ENCODE measurements around the gene CBY2. TPM values are rescaled to one million over a fixed set of nuclear protein-coding genes. Genes with fewer than 3 reads are reported as not detected.

Gene CBY2
- total RNA-seq, 1 donor from 2014 or later, result not detected

DNA sequence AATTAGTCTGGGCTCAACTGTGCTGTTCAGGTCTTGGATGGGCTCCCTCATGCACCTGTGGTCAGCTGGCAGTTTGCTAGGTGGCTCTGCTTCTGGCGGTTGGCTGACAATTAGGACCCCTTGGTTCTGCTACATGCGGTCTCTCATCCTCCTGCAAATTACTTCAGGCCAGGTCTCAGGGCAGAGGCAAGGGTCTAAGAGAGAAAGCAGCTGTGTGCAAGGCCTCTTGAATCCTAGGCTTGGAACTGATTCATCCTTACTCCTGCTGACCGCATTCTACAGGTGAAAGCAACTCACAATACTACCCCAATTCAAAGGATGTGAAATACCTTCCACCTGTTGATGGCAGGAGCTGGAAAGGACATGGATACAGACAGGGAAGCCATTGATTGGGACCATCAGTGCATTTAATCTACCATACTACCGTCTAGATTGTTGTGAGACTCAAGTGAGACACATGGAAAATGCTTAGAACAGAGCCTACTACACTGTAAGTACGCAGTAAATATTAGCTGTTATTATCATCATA is 19.1 kb downstream of the CBY2 start:
- Mint-ChIP-seq H3K4me3 (ENCODE audit: unreplicated experiment) (no peak overlapping the region), H3K36me3 (ENCODE audit: low read depth, unreplicated experiment) (peaks cover 3% of the 10 kb centered on the region), H3K9me3 (ENCODE audit: unreplicated experiment) (no peaks in the 10 kb centered on the region), H3K4me1 (ENCODE audit: unreplicated experiment) (peaks cover 64% of the 10 kb centered on the region), H3K27ac (ENCODE audit: unreplicated experiment) (no peak overlapping the region), H3K27me3 (ENCODE audit: unreplicated experiment) (peaks cover 6% of the 10 kb centered on the region)
- TF ChIP-seq, protein P1, sequence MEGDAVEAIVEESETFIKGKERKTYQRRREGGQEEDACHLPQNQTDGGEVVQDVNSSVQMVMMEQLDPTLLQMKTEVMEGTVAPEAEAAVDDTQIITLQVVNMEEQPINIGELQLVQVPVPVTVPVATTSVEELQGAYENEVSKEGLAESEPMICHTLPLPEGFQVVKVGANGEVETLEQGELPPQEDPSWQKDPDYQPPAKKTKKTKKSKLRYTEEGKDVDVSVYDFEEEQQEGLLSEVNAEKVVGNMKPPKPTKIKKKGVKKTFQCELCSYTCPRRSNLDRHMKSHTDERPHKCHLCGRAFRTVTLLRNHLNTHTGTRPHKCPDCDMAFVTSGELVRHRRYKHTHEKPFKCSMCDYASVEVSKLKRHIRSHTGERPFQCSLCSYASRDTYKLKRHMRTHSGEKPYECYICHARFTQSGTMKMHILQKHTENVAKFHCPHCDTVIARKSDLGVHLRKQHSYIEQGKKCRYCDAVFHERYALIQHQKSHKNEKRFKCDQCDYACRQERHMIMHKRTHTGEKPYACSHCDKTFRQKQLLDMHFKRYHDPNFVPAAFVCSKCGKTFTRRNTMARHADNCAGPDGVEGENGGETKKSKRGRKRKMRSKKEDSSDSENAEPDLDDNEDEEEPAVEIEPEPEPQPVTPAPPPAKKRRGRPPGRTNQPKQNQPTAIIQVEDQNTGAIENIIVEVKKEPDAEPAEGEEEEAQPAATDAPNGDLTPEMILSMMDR (IDR thresholded peaks at IDR 0.05; ENCODE audit: unreplicated experiment), result no peak
- DNase-seq (ENCODE audit: low spot score), result no peak

DNA sequence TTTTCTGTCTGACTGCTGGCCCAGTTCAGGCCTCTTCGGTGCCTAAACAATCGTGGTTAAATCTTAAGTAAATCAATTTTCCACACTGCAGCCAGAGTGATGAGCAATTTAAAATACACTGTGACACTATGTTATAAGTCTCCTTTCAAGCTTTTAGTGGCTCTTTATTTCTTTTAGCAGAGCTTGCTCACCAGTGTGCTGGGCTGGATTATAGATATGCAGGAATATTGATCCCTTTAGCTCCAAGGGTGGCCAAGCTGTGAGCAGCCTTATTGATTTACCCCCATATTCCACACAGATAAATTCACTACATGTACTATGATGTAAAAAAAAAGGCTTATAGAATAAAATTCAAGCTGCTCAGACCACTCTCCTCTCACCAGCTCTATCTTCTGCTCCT is 21.7 kb downstream of the CBY2 start:
- H3K27ac Mint-ChIP-seq (ENCODE audit: unreplicated experiment), result peak overlapping the region; percentile 43
- no peak for DNase-seq (ENCODE audit: low spot score)
- H3K4me3 Mint-ChIP-seq (ENCODE audit: unreplicated experiment), result no peak overlapping the region
- H3K9me3 Mint-ChIP-seq (ENCODE audit: unreplicated experiment), result no peaks in the 10 kb centered on the region
- peaks cover 50% of the 10 kb centered on the region for H3K4me1 Mint-ChIP-seq (ENCODE audit: unreplicated experiment)
- H3K36me3 Mint-ChIP-seq (ENCODE audit: low read depth, unreplicated experiment), result peaks cover 3% of the 10 kb centered on the region
- H3K27me3 Mint-ChIP-seq (ENCODE audit: unreplicated experiment), result peaks cover 7% of the 10 kb centered on the region
- TF ChIP-seq, protein P1 (IDR thresholded peaks at IDR 0.05; ENCODE audit: unreplicated experiment), result no peak

DNA sequence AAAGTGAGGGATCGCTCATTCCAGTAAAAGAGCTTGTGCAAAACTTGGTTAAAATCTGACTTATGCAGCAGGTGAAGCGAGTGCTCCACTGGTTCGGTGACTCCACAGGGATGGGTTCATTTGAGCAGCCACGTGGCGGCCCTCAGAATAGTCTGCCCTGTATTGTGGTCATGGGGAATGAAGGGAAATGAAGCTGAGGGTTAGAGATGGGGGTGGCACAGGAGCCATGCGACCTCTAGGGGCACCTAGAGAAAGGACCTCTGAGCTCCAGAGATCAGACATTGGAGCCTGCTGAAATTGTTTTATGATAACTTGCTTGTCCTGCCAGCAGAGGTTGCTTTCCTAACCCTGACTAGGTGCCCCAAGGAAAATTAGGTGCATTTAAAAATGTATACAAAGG is 26.6 kb downstream of the CBY2 start:
- TF ChIP-seq, protein P1 (IDR thresholded peaks at IDR 0.05; ENCODE audit: unreplicated experiment), result peak; percentile 48
- Mint-ChIP-seq H3K27ac (ENCODE audit: unreplicated experiment) (no peak overlapping the region), H3K9me3 (ENCODE audit: unreplicated experiment) (no peaks in the 10 kb centered on the region), H3K4me1 (ENCODE audit: unreplicated experiment) (peaks cover 22% of the 10 kb centered on the region), H3K36me3 (ENCODE audit: low read depth, unreplicated experiment) (peaks cover 3% of the 10 kb centered on the region), H3K4me3 (ENCODE audit: unreplicated experiment) (no peak overlapping the region), H3K27me3 (ENCODE audit: unreplicated experiment) (peaks cover 7% of the 10 kb centered on the region)
- peak; percentile 40 for DNase-seq (ENCODE audit: low spot score)

DNA sequence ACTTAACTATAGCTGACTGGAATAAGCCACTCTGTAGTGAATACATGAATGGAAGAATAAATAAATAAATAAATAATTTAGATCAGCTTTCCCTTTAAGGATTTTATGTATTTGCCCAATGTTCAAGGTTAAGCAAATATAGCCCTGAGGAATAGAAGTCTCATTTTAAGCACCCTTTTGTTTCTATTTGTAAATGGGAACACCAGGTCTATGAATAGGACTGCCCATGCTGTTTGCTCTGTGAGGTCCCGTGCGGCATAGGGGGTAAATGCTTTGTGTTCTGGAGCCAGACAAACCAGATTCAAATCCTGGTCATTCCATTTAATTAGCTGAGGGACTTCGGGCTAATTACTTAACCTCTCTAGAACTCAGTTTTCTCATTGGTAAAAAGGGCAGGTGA is 29.3 kb downstream of the CBY2 start:
- Mint-ChIP-seq H3K4me3 (ENCODE audit: unreplicated experiment) (no peak overlapping the region), H3K36me3 (ENCODE audit: low read depth, unreplicated experiment) (peaks cover 3% of the 10 kb centered on the region), H3K27ac (ENCODE audit: unreplicated experiment) (no peak overlapping the region), H3K9me3 (ENCODE audit: unreplicated experiment) (no peaks in the 10 kb centered on the region), H3K27me3 (ENCODE audit: unreplicated experiment) (peaks cover 7% of the 10 kb centered on the region), H3K4me1 (ENCODE audit: unreplicated experiment) (peaks cover 6% of the 10 kb centered on the region)
- TF ChIP-seq, protein P1 (IDR thresholded peaks at IDR 0.05; ENCODE audit: unreplicated experiment), result no peak
- no peak for DNase-seq (ENCODE audit: low spot score)

DNA sequence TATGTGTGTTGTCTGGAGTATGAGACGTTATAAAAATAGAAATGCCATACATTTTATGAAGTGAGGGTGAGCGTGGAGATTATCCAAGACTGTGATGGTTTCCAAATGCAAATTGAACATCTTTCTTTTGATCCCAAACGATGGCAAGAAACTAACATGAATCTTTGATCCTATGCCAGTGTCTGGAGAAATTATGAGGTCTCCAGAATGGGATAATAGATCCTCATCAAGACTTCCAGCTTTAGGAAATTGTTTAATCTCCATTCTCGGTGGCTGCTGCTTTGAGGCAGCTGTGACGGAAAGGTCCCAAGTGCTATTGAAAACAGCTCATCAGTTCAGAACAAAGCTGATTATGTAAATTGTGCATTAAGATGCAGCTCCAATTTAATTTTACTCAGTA is 30.8 kb downstream of the CBY2 start:
- no peak for DNase-seq (ENCODE audit: low spot score)
- Mint-ChIP-seq H3K9me3 (ENCODE audit: unreplicated experiment) (no peaks in the 10 kb centered on the region), H3K4me3 (ENCODE audit: unreplicated experiment) (no peak overlapping the region), H3K27ac (ENCODE audit: unreplicated experiment) (no peak overlapping the region), H3K36me3 (ENCODE audit: low read depth, unreplicated experiment) (peaks cover 3% of the 10 kb centered on the region), H3K4me1 (ENCODE audit: unreplicated experiment) (peaks cover 6% of the 10 kb centered on the region), H3K27me3 (ENCODE audit: unreplicated experiment) (peaks cover 5% of the 10 kb centered on the region)
- TF ChIP-seq, protein P1 (IDR thresholded peaks at IDR 0.05; ENCODE audit: unreplicated experiment), result no peak
